ENCODE measurements around the gene SBSN. TPM values are rescaled to one million over a fixed set of nuclear protein-coding genes. Genes with fewer than 3 reads are reported as not detected.

SBSN gene
- total and polyA plus RNA-seq, 9 of the 15 experiments (the other 6 are each of a cell fraction or from before 2014, with no cell fraction given) = 0.05 TPM; not detected in 8

GRCh38 chr19:35557539-35558399, 29.7 kb upstream of the SBSN start (continued):
- TF ChIP-seq, protein P1, sequence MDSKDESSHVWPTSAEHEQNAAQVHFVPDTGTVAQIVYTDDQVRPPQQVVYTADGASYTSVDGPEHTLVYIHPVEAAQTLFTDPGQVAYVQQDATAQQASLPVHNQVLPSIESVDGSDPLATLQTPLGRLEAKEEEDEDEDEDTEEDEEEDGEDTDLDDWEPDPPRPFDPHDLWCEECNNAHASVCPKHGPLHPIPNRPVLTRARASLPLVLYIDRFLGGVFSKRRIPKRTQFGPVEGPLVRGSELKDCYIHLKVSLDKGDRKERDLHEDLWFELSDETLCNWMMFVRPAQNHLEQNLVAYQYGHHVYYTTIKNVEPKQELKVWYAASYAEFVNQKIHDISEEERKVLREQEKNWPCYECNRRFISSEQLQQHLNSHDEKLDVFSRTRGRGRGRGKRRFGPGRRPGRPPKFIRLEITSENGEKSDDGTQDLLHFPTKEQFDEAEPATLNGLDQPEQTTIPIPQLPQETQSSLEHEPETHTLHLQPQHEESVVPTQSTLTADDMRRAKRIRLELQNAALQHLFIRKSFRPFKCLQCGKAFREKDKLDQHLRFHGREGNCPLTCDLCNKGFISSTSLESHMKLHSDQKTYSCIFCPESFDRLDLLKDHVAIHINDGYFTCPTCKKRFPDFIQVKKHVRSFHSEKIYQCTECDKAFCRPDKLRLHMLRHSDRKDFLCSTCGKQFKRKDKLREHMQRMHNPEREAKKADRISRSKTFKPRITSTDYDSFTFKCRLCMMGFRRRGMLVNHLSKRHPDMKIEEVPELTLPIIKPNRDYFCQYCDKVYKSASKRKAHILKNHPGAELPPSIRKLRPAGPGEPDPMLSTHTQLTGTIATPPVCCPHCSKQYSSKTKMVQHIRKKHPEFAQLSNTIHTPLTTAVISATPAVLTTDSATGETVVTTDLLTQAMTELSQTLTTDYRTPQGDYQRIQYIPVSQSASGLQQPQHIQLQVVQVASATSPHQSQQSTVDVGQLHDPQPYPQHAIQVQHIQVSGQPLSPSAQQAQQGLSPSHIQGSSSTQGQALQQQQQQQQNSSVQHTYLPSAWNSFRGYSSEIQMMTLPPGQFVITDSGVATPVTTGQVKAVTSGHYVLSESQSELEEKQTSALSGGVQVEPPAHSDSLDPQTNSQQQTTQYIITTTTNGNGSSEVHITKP (IDR thresholded peaks at IDR 0.05; ENCODE audit: partially characterized antibody) = peak; percentile 64
- TF ChIP-seq HCFC1 (IDR thresholded peaks at IDR 0.05; ENCODE audit: low read depth, low read length) = peak; percentile 48
- TF ChIP-seq ZFP1 (CRISPR knock-in tag; IDR thresholded peaks at IDR 0.05) = no peak
- TF ChIP-seq, protein P2, sequence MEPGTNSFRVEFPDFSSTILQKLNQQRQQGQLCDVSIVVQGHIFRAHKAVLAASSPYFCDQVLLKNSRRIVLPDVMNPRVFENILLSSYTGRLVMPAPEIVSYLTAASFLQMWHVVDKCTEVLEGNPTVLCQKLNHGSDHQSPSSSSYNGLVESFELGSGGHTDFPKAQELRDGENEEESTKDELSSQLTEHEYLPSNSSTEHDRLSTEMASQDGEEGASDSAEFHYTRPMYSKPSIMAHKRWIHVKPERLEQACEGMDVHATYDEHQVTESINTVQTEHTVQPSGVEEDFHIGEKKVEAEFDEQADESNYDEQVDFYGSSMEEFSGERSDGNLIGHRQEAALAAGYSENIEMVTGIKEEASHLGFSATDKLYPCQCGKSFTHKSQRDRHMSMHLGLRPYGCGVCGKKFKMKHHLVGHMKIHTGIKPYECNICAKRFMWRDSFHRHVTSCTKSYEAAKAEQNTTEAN (CRISPR knock-in tag; IDR thresholded peaks at IDR 0.05) = no peak
- TF ChIP-seq, protein P3, sequence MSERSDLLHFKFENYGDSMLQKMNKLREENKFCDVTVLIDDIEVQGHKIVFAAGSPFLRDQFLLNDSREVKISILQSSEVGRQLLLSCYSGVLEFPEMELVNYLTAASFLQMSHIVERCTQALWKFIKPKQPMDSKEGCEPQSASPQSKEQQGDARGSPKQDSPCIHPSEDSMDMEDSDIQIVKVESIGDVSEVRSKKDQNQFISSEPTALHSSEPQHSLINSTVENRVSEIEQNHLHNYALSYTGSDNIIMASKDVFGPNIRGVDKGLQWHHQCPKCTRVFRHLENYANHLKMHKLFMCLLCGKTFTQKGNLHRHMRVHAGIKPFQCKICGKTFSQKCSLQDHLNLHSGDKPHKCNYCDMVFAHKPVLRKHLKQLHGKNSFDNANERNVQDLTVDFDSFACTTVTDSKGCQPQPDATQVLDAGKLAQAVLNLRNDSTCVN (CRISPR knock-in tag; IDR thresholded peaks at IDR 0.05) = no peak
- TF ChIP-seq EP400 (IDR thresholded peaks at IDR 0.05) = no peak
- no peak for TF ChIP-seq ZNF23 (CRISPR knock-in tag; IDR thresholded peaks at IDR 0.05)
- TF ChIP-seq NCOA1 (IDR thresholded peaks at IDR 0.05; ENCODE audit: low read depth) = no peak
- TF ChIP-seq E4F1 (CRISPR knock-in tag; IDR thresholded peaks at IDR 0.05; ENCODE audit: borderline replicate concordance) = no peak
- TF ChIP-seq, protein P4, sequence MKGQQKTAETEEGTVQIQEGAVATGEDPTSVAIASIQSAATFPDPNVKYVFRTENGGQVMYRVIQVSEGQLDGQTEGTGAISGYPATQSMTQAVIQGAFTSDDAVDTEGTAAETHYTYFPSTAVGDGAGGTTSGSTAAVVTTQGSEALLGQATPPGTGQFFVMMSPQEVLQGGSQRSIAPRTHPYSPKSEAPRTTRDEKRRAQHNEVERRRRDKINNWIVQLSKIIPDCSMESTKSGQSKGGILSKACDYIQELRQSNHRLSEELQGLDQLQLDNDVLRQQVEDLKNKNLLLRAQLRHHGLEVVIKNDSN (CRISPR knock-in tag; IDR thresholded peaks at IDR 0.05) = no peak
- TF ChIP-seq RBM15 (IDR thresholded peaks at IDR 0.05; ENCODE audit: insufficient read depth, low read length) = no peak
- no peak for TF ChIP-seq TEAD4 (IDR thresholded peaks at IDR 0.05; ENCODE audit: low read length)
- TF ChIP-seq TEAD4 (CRISPR knock-in tag; IDR thresholded peaks at IDR 0.05; ENCODE audit: borderline replicate concordance) = no peak
- TF ChIP-seq BDP1 (IDR thresholded peaks at IDR 0.05; ENCODE audit: insufficient read depth, insufficient read length) = no peak
- TF ChIP-seq ZNF347 (CRISPR knock-in tag; IDR thresholded peaks at IDR 0.05; ENCODE audit: low read depth) = no peak
- no peak for TF ChIP-seq MXD1 (CRISPR knock-in tag; IDR thresholded peaks at IDR 0.05; ENCODE audit: borderline replicate concordance, poor library complexity, severe bottlenecking)
- TF ChIP-seq TAF15 (IDR thresholded peaks at IDR 0.05; ENCODE audit: low read depth, low read length) = no peak

All from K562 (cell line).